Right lobe of liver (tissue), 4 donors: ENCODE data around the gene NVL.

ENCODE experiments used
- POLR2A ChIP-seq: fragments of 450-650 bp; IDR thresholded peaks from one replicate; pipeline ENCODE4 v1.6.1; 2017; ENCODE audit warnings: antibody characterized with exemption, mild to moderate bottlenecking
- TF ChIP-seq, protein P1 (sequence below), 4 donors: fragments of 200-600 bp in 3 of 4; fragments of 450-650 bp in 1 of 4; IDR thresholded peaks; one replicate each; pipeline versions ENCODE4 v1.5.1 to v1.8.0; 2016 to 2022; ENCODE audit warnings: antibody characterized with exemption in 4 of 4, mild to moderate bottlenecking in 2 of 4
- donor health status: DM: no; HTN: no; CAD: no.
- donor health status: DM: no; HTN: no; CAD: no.
- donor health status: DM: no; HTN: yes; CAD: no.

DNA sequence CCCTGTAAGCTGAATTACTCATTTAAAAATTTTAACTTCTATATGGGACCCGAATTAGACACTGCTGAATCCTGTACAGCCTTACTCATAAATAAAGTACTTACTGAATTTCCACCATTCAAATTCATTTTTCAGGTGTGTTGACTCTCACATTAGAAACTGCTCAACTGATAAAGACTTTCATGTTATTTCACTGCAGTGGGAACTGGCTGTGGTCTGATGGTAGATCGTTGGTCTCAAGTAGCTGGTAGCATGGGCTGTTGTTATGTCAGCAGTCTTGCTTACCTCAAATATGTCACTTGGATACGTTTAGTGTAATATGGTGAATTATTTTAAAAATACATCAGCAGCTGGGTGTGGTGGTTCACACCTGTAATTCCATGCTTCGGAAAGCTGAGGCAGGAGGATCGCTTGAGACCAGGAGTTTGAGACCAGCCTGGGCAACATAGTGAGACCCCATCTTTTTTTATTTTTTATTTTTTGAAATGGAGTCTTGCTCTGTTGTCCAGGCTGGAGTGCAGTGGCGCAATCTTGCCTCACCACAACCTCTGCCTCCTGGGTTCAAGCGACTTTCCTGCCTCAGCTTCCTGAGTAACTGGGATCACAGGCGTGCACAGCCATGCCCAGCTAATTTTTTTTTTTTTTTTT lies 136.5 kb downstream of the NVL start:
- TF ChIP-seq, protein P1, sequence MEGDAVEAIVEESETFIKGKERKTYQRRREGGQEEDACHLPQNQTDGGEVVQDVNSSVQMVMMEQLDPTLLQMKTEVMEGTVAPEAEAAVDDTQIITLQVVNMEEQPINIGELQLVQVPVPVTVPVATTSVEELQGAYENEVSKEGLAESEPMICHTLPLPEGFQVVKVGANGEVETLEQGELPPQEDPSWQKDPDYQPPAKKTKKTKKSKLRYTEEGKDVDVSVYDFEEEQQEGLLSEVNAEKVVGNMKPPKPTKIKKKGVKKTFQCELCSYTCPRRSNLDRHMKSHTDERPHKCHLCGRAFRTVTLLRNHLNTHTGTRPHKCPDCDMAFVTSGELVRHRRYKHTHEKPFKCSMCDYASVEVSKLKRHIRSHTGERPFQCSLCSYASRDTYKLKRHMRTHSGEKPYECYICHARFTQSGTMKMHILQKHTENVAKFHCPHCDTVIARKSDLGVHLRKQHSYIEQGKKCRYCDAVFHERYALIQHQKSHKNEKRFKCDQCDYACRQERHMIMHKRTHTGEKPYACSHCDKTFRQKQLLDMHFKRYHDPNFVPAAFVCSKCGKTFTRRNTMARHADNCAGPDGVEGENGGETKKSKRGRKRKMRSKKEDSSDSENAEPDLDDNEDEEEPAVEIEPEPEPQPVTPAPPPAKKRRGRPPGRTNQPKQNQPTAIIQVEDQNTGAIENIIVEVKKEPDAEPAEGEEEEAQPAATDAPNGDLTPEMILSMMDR (IDR thresholded peaks at IDR 0.05) = no peak
- no peak for TF ChIP-seq POLR2A
